KMS-11 (cell line): ENCODE results near the gene MYO7B.

Experiments
- H2AFZ ChIP-seq: fragments of 200-600 bp; sonication (generic); 2 replicates; pipeline ENCODE4 v1.6.1; 2016; ENCODE audit warnings: antibody characterized with exemption, mixed run types, low read depth
- H3K27ac ChIP-seq: fragments of 200-600 bp; sonication (generic); 2 replicates; pipeline ENCODE4 v1.6.1; 2016; ENCODE audit warnings: mild to moderate bottlenecking, mixed run types
- H3K27me3 ChIP-seq: fragments of 200-600 bp; sonication (generic); 2 replicates; pipeline ENCODE4 v1.6.1; 2017; ENCODE audit warnings: mild to moderate bottlenecking, low read depth, mixed run types, moderate library complexity; ENCODE audit not compliant: insufficient read depth
- H3K36me3 ChIP-seq: fragments of 200-600 bp; sonication (generic); 2 replicates; pipeline ENCODE4 v1.6.1; 2017; ENCODE audit warnings: mild to moderate bottlenecking, mixed run types; ENCODE audit not compliant: insufficient read depth
- H3K4me1 ChIP-seq: fragments of 200-600 bp; sonication (generic); 2 replicates; pipeline ENCODE4 v1.6.1; 2016; ENCODE audit warnings: mild to moderate bottlenecking, low read depth, mixed run types; ENCODE audit not compliant: poor library complexity, severe bottlenecking
- H3K4me2 ChIP-seq: fragments of 200-600 bp; sonication (generic); 2 replicates; pipeline ENCODE4 v1.7.0; 2016; ENCODE audit warnings: mild to moderate bottlenecking, mixed run types
- H3K4me3 ChIP-seq: fragments of 200-600 bp; sonication (generic); IDR thresholded peaks from 2 replicates; pipeline ENCODE4 v1.6.1; 2017; ENCODE audit warnings: low read depth, low read length, mixed read lengths; ENCODE audit not compliant: insufficient read depth
- H3K79me2 ChIP-seq: fragments of 200-600 bp; sonication (generic); 2 replicates; pipeline ENCODE4 v1.6.1; 2016; ENCODE audit warnings: low read depth, mixed run types; ENCODE audit not compliant: insufficient read depth
- H3K9ac ChIP-seq: fragments of 200-600 bp; sonication (generic); 2 replicates; pipeline ENCODE4 v1.6.1; 2016; ENCODE audit warnings: mild to moderate bottlenecking, mixed run types
- H4K20me1 ChIP-seq: fragments of 200-600 bp; sonication (generic); 2 replicates; pipeline ENCODE4 v1.6.1; 2016; ENCODE audit warnings: mild to moderate bottlenecking, mixed run types; ENCODE audit not compliant: insufficient read depth
- CTCF ChIP-seq: fragments of 200-600 bp; sonication (generic); conservative IDR thresholded peaks from 2 replicates; pipeline ENCODE4 v1.6.1; 2017; ENCODE audit warnings: low read depth, mild to moderate bottlenecking, antibody characterized with exemption, low read length, moderate library complexity, mixed read lengths

Gene MYO7B

GRCh38 chr2:127622561-127623387 is 87.3 kb downstream of the MYO7B start:
- Histone ChIP-seq H3K4me2 (no peak overlapping the region), H3K4me3 (no peak overlapping the region), H4K20me1 (no peaks in the 10 kb centered on the region), H3K79me2 (no peaks in the 10 kb centered on the region), H3K27me3 (no peaks in the 10 kb centered on the region; the same call in 1 of the 2 replicates), H3K36me3 (no peaks in the 10 kb centered on the region), H3K9ac (no peak overlapping the region), H3K4me1 (no peaks in the 10 kb centered on the region), H3K27ac (no peak overlapping the region), H2AFZ (no peak overlapping the region)
- TF ChIP-seq CTCF: no peak

GRCh38 chr2:127623388-127624319 is 88.2 kb downstream of the MYO7B start:
- TF ChIP-seq CTCF: no peak
- Histone ChIP-seq H3K27me3 (no peaks in the 10 kb centered on the region; the same call in 1 of the 2 replicates), H4K20me1 (no peaks in the 10 kb centered on the region), H2AFZ (no peak overlapping the region), H3K79me2 (no peaks in the 10 kb centered on the region), H3K9ac (no peak overlapping the region), H3K4me2 (no peak overlapping the region), H3K27ac (no peak overlapping the region), H3K4me3 (no peak overlapping the region), H3K36me3 (no peaks in the 10 kb centered on the region), H3K4me1 (no peaks in the 10 kb centered on the region)

- Histone ChIP-seq H3K79me2 (no peaks in the 10 kb centered on the region), H3K4me1 (no peaks in the 10 kb centered on the region), H3K36me3 (no peaks in the 10 kb centered on the region), H2AFZ (no peak overlapping the region), H3K4me2 (no peak overlapping the region), H3K9ac (no peak overlapping the region), H4K20me1 (no peaks in the 10 kb centered on the region), H3K27ac (no peak overlapping the region), H3K4me3 (no peak overlapping the region), H3K27me3 (no peaks in the 10 kb centered on the region; the same call in 1 of the 2 replicates)
- TF ChIP-seq CTCF: no peak
Observed at GRCh38 chr2:127624320-127624755, 88.9 kb downstream of the MYO7B start.

GRCh38 chr2:127624756-127625571 is 89.5 kb downstream of the MYO7B start:
- Histone ChIP-seq H4K20me1 (no peaks in the 10 kb centered on the region), H3K27ac (no peak overlapping the region), H3K27me3 (no peaks in the 10 kb centered on the region; the same call in 1 of the 2 replicates), H3K4me1 (no peaks in the 10 kb centered on the region), H3K9ac (no peak overlapping the region), H2AFZ (no peak overlapping the region), H3K79me2 (no peaks in the 10 kb centered on the region), H3K4me3 (no peak overlapping the region), H3K4me2 (no peak overlapping the region), H3K36me3 (no peaks in the 10 kb centered on the region)
- TF ChIP-seq CTCF: no peak
